ENCODE data around the gene SH2B3. TPM values are rescaled to one million over a fixed set of nuclear protein-coding genes. Genes with fewer than 3 reads are reported as not detected.

Gene SH2B3
- total and polyA plus RNA-seq, 9 of the 15 experiments (the other 6 are each of a cell fraction or from before 2014, with no cell fraction given): 10.8 to 75.3 (median 37.4) TPM

DNA sequence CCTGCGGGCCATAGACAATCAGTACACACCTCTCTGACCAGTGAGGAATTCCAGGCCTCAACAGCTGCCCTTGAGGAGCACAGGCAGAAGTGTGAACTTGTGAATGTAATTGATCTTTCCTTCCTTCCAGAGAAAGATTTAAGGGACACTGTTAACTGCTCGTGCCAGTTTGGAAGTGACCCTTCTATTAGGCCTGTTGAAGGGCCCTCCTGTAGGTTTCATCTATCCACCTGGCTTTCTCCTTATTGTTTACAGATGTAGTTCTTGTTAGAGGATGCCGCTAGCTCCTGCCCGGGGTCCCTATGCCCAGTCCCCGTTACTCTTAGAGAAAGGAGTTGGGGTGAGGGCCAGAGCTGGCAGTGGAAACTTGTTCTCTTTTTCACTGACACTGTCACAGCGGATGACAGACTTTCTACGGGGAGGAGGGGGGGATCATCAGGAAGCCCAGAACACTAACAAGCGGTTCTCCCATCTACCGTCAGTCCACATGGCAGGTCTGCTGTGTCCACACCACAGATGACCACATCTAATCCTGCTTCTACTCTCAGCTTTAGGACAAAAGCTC, 42.6 kb downstream of the SH2B3 start:
- intact Hi-C loops (cut with micrococcal nuclease) (no loop called here), in situ Hi-C loops (cut with MboI) (no loop called here)
- no TSS peak for BruUV-seq (replicated peaks)
- Histone ChIP-seq H3K27ac (ENCODE audit: extremely low read depth, low read depth, low read length) (no peak overlapping the region), H3K4me1 (replicated peaks in 1 of 2; ENCODE audit: control insufficient read depth in 2 of 2, insufficient read depth in 2 of 2, low read length in 2 of 2) (peaks cover 14 to 26% of the 10 kb centered on the region in 2 experiments), H3K4me3 (no peak overlapping the region), H3K27me3 (ENCODE audit: control insufficient read depth in 2 of 2, insufficient read depth in 2 of 2, low read length in 2 of 2) (no peaks in the 10 kb centered on the region), H3K79me2 (ENCODE audit: control insufficient read depth, insufficient read depth, low read length) (peaks cover 29% of the 10 kb centered on the region), H3K4me2 (ENCODE audit: insufficient read depth, low read length) (no peak overlapping the region), H3K9ac (ENCODE audit: insufficient read depth in 1 of 2, low read depth in 2 of 2, low read length in 2 of 2) (no peak overlapping the region), H3K9me1 (ENCODE audit: control insufficient read depth, insufficient read depth, low read length) (peaks cover 5% of the 10 kb centered on the region), H3K9me3 (replicated peaks; ENCODE audit: control insufficient read depth, insufficient read depth, low read depth, low read length) (no peaks in the 10 kb centered on the region), H4K20me1 (replicated peaks; ENCODE audit: control insufficient read depth, insufficient read depth, low read length) (peaks cover 29% of the 10 kb centered on the region), H3K36me3 (ENCODE audit: control insufficient read depth, insufficient read depth, low read length) (peaks cover 96% of the 10 kb centered on the region), H2AFZ (ENCODE audit: low read depth, low read length) (no peak overlapping the region)
- 86% methylated on average over 9 of the region's 9 CpGs for WGBS (ENCODE audit: insufficient coverage, low coverage, missing lambda C conversion rate)
- CTCF ChIA-PET (ENCODE audit: low intra/inter-chr PET ratio): interaction anchor here (1.1 kb wide), 1 partner anchor 52 kb away, joined by 4 read pairs; no protein-coding TSS in a partner anchor
- DNase-seq (ENCODE audit: extremely low read depth in 1 of 4, low spot score in 3 of 4) (no peak), ATAC-seq (no peak), FAIRE-seq (no peak)
- TF ChIP-seq POLR2AphosphoS5 (IDR thresholded peaks at IDR 0.05; ENCODE audit: control insufficient read depth, insufficient read depth, low read depth, low read length) (peak; percentile 33; the same call in 1 of the 2 replicates), SMARCC2 (IDR thresholded peaks at IDR 0.05; ENCODE audit: low read depth) (no peak)
- POLR2A ChIA-PET: interaction anchor here (1.6 to 2.5 kb wide), 2 partner anchors 11 to 36 kb away, joined by 6 to 13 read pairs; no protein-coding TSS in a partner anchor
